Choroid plexus epithelial cell (primary cell): Measurements from ENCODE around the gene COL5A1.

Source experiments
- DNase-seq: peaks from one replicate; pipeline ENCODE4 v3.0.0-alpha.2; 2010; ENCODE audit warnings: low read depth
- H3K4me3 ChIP-seq: 2 replicates; pipeline ENCODE4 v1.5.1; 2011; ENCODE audit warnings: low read depth, mild to moderate bottlenecking, control low read depth, low read length, moderate library complexity
- TF ChIP-seq, protein P1 (sequence below): conservative IDR thresholded peaks from 2 replicates; pipeline ENCODE4 v1.5.1; 2011; ENCODE audit warnings: low read depth, mild to moderate bottlenecking, control low read depth, inconsistent platforms, low read length, moderate library complexity

COL5A1 gene

DNA sequence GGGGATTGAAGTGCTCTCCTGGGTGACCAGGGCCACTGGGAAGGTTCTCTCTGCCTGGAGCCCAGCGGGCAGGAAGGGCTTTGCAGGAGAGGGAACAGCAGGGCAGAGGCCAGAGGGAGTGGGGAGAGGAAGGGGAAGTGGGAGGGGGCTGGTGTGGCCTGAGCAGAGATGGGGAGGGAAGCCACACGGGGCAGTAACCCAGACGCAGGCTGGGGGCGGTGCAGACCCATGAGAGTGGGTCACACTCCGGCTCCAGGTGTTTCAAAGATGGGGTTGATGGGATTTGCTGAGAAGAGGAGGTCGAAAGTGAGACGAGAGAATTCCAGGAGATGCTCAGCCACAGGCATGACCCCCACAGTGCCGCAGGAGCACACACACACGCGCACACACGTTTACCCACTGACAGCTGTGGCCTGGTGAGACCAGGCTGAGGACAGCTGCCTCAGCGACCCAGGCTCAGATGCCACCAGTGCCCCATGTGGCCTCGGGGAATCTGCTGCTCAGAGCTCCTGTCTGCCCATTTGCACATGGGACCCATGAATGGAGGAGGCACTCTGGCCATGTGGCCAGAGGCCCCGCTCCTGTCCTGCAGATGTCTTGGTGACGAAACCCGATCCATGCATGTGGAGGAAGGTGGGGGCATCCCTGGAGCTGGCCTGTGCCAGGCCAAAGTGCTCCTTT, 206.3 kb downstream of the COL5A1 start:
- no peak overlapping the region for H3K4me3 ChIP-seq
- no peak for DNase-seq
- TF ChIP-seq, protein P1, sequence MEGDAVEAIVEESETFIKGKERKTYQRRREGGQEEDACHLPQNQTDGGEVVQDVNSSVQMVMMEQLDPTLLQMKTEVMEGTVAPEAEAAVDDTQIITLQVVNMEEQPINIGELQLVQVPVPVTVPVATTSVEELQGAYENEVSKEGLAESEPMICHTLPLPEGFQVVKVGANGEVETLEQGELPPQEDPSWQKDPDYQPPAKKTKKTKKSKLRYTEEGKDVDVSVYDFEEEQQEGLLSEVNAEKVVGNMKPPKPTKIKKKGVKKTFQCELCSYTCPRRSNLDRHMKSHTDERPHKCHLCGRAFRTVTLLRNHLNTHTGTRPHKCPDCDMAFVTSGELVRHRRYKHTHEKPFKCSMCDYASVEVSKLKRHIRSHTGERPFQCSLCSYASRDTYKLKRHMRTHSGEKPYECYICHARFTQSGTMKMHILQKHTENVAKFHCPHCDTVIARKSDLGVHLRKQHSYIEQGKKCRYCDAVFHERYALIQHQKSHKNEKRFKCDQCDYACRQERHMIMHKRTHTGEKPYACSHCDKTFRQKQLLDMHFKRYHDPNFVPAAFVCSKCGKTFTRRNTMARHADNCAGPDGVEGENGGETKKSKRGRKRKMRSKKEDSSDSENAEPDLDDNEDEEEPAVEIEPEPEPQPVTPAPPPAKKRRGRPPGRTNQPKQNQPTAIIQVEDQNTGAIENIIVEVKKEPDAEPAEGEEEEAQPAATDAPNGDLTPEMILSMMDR = no peak

DNA sequence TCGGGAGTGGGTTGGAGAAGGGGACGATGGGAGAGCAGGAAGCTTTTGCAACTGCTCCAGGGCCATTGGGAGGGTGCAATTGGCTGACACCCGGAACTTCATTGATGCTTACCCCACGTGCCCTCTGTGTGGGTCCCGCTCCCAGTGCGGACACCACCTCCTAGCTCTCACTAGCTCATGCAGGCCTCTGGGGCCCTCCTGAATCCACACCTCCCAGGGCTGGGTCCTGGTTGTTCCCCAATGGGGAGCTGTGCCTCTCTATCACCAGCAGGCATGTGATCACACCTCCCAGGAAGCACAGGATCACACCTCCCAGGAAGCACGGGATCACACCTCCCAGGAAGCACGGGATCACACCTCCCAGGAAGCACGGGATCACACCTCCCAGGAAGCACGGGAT, 206.9 kb downstream of the COL5A1 start:
- no peak overlapping the region for H3K4me3 ChIP-seq
- no peak for DNase-seq
- TF ChIP-seq, protein P1 = no peak

DNA sequence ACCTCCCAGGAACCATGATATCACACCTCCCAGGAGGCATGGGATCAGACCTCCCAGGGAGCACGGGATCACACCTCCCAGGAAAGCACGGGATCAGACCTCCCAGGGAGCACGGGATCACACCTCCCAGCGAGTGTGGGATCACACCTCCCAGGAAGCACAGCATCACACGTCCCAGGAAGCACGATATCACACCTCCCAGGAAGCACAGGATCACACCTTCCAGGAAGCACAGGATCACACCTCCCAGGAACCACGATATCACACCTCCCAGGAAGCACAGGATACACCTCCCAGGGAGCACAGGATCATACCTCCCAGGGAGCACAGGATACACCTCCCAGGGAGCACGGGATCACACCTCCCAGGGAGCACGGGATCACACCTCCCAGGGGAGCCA, 209.0 kb downstream of the COL5A1 start:
- DNase-seq = no peak
- H3K4me3 ChIP-seq = no peak overlapping the region
- TF ChIP-seq, protein P1 = no peak

DNA sequence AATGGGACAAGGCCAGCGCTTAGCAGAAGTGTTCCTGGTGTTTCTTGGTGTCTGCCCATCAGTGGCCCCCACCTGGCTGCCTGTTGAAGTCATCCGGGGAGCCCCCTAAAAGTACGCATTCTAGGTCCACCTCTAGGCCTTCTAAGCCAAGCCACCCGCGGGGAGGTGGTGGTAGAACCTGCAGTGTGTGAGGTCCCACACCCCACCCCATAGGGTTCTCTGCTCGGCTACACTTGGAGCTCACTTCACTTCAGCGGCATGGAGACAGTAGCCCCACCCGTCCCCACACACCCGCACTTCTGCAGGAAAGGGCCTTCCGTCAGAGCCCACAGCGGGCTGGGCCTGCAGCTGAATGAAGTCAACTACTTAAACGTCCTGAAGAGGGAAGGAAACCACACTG, 209.4 kb downstream of the COL5A1 start:
- no peak overlapping the region for H3K4me3 ChIP-seq
- TF ChIP-seq, protein P1 = no peak
- DNase-seq = no peak

DNA sequence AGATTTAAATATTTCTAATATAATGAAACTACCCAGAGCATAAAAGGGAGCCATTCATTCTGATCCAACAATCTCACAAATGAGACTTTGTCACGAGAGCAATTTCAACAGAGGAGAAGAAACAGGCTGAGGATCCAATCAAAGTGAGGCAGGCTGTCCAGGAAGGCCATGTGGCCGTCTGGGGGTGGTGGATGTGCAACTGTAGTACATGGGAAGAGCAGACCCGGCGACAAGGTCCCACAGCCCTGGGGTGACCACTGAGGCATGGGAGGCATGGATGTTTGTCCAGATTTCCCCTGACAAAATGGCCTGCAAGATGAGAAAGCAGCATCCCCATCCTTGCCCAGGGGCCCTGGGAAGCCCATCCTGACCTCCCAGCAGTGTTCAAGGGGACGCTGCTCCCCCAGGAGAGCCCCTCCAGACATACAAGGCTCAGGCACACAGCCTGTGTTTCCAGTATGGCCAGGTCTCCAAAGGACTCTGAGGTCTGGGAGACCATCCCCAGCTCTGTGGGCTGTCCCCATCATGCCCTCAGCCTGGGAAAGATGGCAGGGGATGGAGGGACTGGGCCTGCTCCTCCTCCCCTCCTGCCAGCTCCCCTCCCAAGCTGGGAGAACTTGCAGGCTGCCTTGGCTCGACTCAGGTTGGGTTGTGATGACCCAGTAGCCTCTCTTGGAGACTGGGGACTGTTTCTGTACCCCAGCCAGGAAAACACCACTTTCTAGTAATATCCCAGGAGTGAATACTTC, 211.5 kb downstream of the COL5A1 start:
- TF ChIP-seq, protein P1 = no peak
- DNase-seq = no peak
- no peak overlapping the region for H3K4me3 ChIP-seq

DNA sequence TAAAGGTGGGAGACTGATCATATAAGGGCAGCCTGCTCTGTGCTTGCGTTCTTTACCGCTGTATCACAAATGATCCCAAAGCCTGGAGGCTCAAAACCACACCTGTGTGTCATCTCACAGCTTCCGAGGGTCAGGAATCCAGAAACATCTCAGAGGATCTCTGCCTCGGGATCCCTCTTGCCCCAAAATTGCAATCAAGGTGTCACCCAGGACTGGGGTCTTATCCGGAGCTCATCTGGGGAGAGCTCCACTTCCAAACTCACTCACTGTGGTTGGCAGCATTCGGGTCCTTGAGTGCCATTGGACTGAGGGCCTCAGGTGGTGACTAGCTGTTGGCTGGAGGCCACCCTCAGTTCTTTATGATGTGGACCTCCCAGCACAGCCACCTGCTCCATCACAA, 212.3 kb downstream of the COL5A1 start:
- H3K4me3 ChIP-seq = no peak overlapping the region
- no peak for DNase-seq

More for the DNA sequence above, 212.3 kb downstream of the COL5A1 start:
- TF ChIP-seq, protein P1 = no peak
